Measurements from ENCODE around the gene SHB.

SHB gene

DNA sequence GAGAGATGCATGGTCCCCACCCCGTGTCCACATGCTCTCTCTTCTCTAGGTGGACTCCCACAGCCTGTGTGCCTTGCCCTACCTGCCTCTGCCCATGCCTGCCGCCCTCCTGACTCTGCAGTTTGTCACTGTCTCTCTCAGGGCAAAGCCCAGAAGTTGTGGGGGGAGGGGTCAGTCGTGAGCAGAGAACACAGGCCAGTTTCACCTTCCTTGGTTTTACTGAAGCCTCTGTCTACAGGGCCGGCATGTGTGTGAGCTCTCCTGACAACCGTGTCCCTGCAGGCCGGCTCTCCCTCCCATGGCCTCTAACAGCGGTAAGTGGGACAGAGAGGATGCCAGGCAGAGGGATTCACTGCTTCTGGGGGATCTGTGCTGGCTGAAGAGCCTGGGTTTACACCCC lies 121.6 kb downstream of the SHB start:
- DNase-seq: no peak

GRCh38 chr9:37946971-37947370 lies 122.1 kb downstream of the SHB start:
- no peak for DNase-seq

GRCh38 chr9:37946041-37946440 lies 123.0 kb downstream of the SHB start:
- no peak for DNase-seq

- DNase-seq: no peak
Observed at GRCh38 chr9:37944671-37945481, 124.2 kb downstream of the SHB start.

DNA sequence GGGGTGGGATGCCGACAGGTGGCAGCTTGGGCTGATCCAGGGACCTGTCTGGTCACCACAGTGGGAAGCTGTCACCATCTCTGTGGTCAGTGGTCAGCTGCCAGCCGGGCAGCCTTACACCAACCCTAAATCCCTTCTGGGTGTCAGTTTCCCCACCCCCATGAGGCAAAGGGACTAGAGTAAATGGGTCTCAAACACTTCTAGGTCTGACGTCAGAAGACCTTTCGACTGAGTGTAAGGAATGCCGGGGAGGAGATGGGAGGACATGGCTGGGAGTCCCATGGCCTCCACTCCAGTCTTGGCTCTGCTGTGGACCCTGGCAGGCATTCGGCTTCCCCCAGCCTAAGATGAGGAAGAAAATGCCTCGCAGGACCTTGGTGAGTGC lies 124.8 kb downstream of the SHB start:
- no peak for DNase-seq

DNA sequence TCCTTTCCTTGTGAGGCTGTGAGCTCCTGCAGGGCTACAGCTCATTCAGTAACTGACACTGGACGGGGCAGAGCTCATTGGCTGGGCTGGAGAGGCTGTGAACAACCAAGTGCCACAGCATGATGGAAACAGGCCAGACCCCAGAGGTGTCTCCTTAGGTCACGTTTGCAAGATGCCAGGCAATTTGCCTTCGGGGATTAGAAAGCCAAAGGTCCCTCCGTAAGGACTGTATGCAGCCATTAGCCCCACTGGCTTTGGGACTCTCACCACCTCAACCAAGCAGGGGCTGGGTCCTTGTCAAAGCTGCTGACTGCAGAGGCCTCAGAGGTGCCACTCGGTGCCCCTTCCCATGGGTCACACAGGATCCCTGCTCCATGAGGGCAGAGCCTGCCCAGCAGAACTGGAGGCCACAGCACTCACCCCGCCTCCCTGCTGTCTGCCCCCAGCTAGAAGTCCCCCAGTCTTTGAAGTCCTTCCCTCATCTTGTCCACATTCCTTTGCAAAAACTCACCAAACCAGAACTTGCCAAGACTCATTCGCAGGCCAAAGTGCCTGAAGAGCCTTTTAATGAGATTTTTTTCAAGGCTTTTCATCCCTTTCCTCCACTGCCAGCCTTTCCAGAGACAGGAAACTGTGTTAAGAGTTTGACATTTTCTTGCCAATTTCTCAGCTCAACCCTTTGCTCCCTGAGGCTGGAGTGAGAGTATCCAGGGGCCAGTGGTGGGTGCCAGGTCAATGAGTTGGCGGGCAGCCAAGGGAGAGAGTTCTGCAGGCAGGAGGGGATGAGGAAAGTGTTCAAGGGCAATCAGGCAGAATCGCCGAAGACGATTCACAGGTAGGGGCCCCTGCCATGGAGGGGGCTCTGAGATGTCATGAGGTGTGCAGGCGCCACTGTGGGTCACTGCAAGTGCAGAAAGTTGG lies 125.4 kb downstream of the SHB start:
- DNase-seq: no peak

DNA sequence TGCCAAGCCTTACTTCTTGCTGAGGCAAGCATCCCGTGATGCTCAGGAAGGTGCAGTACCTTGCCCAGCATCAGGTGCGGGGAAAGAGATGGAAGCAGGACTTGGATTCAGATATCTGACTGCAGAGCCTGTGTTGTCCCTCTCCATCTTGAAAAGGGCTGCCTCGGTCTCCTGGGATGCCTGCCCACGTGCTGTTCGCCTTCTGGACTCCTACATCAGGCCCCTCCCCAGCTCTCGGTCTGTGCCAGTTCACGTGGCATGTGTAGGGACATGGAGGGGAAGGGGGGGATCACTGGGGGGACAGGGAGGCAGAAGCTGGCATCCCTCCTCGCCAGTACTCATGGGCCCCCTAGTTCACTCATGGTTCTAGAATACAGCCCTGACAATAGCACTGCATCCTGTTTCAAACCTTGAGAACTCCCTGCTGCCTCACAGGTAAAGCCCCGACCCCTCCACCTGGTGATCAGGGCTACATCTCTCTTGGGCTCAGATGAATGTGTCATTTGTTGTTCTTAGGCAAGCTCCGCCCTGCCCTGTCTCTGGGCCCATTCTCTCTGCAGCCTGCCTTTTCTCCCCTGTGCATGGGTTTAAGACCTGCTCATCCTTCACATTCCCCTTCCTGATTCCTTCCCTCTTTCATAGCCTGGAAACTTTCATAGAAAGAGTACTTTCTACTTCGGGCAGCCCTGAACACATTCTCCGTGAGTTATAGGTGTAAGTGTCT lies 126.2 kb downstream of the SHB start:
- no peak for DNase-seq

DNA sequence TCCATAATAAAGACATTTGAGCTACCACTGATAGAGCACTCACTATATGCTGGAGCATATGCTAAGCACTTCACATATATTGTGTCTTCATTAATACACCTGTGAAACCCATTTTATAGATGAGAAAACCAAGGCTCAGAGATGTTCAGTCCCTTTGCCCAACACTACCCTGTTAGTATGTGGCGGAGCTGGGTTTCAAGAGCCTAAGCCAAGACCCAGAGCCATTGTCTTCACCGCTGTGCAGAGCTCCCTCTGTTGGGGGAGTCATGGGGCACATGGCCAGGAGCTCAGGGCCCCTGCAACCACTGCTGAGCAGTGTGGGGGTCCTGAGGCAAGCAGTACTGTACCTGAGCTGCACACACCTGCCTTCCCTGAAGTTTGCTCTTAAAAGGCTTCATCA lies 127.8 kb downstream of the SHB start:
- DNase-seq: no peak

- DNase-seq: no peak
Observed at GRCh38 chr9:37939575-37940095, 129.4 kb downstream of the SHB start.

DNA sequence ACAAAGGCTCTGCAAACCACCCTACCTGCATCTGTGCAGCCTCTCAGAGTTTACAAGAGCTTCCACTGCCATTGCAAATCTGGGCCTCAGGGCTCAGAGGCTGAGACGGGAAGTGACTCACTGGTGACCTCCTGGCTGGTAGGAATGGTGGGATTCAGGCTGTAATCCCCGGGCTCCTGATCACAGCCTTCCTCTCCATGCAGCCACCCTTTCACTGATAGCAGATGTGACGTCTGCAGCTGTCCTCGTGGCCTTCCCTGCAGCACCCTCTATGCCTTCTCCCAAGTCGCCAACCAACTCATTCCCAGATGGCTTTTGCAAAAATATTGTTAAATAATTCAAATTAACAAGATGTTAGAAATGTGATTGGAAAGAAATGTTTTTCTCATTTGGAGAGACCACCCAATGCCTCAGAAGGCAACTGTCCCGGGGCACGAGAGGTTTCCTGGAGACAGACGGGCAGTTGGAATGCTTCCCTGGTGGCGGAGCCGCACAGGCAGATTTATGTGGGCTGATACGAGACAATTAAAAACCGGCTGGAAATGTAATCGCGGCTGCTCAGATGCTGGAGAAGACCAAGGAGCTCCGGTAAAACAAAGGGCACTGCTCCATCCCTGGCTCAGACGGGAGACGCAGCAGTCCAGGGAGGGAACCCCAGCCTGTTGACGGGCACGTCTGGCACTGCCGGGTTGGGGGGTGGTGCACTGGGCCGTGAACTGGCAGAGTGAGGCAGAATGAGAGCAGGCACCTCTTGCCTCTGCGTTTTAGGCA lies 130.7 kb downstream of the SHB start:
- peak in 1 of 2 experiments; percentile 18 for DNase-seq

DNA sequence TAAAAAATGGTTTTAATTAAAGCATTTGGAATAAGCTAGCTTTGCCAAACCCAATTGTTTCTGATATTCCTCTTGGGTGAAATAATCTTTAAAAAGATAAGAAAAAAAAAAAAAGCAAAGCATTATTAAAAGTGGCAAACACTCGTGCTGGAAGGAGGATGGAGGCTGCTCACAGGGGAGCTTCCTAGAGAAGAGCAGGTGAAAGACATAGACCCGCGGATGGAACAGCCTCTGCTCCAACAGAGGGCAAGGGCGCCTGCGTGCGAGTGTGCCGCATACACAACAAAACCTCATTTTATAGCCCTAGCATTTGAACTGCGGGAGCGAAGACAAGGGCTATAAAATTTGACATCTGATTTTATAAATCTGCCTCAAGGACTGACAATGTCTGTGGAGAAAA lies 131.7 kb downstream of the SHB start:
- DNase-seq: no peak

GRCh38 chr9:37936965-37937364 lies 132.1 kb downstream of the SHB start:
- DNase-seq: peak in 1 of 2 experiments; percentile 14

DNA sequence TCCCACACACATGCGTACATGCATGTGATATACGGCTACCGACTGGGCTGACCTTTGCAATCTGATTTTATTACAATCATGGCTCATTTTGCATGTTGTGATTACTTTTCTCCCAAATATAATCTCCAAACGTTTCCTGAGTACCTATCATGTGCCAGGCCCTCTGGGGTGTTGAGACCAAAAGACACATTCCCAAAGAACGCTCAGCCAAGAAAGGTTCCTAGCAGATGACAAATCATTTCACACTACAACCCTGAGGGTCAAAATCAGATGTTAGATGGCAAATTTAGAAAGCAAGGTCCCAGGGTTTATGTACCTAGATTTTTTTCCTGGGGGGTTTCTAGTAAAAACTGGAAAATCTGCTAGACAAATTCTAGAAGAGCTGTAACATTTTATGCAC lies 132.7 kb downstream of the SHB start:
- no peak for DNase-seq

DNA sequence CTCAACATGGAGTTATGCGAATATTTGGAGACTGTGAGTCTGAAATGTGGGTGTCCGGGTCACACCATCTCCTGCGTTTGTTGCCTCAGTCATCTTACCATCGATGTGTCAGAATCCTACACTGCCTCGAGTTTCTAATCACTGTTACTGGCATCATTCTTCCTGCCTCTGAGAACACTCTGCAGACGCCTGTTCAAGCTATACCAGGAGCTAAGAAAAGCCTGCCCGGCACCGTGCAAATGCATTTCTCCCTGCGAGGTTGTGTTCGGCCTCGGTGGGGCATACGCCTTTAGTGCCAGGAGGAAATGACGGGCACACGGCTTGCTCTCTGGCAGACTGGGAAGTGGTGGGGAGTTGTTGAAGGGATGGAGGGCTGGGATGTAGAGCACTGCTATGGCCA lies 133.9 kb downstream of the SHB start:
- no peak for DNase-seq

DNA sequence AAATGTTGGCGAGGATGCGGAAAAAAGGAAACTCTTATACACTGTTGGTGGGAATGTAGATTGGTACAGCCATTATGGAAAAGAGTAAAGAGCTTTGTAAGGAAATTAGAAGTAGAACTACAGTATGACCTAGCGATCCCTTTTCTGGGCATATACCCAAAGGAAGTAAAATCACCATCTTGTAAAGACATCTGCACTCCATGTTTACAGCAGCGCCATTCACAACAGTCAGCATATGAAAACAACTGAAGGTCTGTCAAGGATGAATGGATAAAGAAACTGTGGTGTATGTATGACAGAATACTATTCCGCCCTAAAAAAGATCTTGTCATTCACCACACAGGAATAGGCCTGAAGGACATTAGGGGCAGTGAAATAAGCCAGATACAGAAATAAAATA lies 137.4 kb downstream of the SHB start:
- no peak for DNase-seq

DNA sequence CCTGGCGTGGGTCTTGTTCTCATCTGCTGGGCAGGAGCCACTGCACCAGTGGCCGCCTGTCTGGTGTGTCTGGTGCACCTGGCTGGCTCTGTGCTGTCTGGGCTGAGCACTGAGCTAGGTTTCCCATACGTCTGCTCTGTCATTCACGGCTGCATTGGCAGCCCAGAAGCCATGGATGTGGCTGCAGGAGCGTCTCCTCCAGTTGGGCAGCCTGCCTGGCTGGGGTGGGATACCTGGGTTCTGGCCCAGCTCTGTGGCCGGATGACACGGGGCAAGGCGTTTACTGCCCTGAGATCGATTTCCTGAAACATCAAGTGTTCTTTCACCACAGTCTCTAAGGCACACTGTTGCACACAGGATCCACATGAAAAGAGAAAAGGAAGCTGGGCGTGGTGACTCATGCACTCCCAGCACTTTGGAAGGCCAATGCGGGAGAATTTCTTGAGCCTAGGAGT lies 139.6 kb downstream of the SHB start:
- no peak for DNase-seq

GRCh38 chr9:37928552-37929430 lies 140.2 kb downstream of the SHB start:
- no peak for DNase-seq

GRCh38 chr9:37927601-37928551 lies 141.2 kb downstream of the SHB start:
- DNase-seq: no peak

DNA sequence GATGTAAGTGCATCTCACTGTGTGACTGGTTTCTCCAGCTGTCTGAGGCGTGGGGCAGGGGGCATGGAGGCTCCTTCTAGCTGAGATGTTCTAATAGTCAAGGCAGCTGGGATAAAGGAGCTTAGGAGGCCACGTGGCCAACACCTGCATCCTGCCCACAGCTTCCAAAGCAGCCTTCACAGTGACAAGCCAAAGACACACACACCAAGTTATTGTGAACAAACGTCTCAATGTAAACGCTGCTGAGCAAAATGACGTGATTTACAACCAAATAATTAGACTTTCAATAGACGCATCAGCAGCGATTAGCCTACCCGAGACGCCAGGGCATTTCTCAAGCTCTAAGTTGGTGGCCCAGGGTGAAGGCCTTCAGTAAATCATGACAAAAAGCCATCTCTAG lies 141.9 kb downstream of the SHB start:
- DNase-seq: no peak

DNA sequence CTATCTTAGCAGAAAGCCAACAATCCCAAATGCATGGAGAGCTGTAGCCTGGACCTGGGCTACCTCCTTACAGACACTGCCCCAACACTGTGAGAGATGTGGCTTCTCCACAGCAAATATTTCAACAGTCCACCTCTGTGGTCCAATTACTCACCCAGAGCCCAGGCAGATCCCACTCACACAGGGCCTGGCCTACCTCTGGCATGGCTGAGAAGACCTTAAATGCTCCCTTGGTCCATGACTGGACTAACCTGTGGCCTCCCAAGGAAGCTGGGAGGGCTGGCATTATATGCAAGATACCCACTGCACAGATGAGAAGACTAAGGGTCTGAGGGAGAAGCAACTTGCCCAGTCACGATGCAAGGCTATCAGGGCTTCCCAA lies 142.3 kb downstream of the SHB start:
- no peak for DNase-seq

All from NCI-H526 (cell line).